Kidney glomerular epithelial cell (primary cell): Measurements from ENCODE around the gene MINDY4.

ENCODE experiments used
- DNase-seq: peaks from one replicate; lab custom pipeline; 2025; lab: John Stamatoyannopoulos, UW

Gene MINDY4

GRCh38 chr7:30852744-30853288, 81.6 kb downstream of the MINDY4 start:
- DNase-seq, result no peak

GRCh38 chr7:30853576-30853975, 82.4 kb downstream of the MINDY4 start:
- no peak for DNase-seq

GRCh38 chr7:30855936-30856335, 84.7 kb downstream of the MINDY4 start:
- DNase-seq, result no peak

- no peak for DNase-seq
Observed at GRCh38 chr7:30858576-30858975, 87.4 kb downstream of the MINDY4 start.

DNA sequence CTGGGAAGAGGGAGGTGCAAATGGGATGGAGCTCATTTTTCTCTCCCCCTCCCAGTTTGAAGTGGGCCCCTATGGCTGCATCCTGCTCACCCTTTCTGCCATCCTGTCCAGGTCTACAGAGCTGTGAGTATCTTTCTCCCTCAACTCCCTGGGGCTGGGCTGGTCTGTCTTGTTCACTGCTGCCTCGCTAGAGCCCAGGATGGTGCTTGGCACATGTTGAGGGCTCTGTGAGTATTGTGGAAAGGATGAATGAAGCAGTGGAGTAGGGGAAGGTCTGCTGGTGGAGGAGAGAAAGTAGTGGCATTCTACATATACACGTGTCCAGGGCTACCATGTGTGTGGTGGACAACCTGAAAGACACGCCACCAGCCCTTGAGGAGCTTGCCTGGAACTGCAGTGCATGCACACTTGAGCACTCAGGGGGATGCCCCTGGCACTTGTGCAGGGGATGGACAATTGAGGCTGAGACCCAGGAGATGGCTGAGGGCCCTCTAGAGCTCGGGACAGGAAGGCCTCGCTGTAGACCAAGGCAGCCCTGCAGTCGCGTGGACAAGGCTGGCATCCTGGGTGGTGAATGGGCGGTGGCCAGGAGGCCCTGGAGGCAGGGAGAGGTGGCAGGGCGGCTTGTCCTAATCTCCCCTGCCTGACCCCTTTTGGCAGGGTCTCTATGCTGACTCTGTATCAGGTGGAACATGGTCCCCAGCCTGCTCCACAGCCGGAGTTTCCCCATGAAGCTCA, 88.2 kb downstream of the MINDY4 start:
- no peak for DNase-seq

DNA sequence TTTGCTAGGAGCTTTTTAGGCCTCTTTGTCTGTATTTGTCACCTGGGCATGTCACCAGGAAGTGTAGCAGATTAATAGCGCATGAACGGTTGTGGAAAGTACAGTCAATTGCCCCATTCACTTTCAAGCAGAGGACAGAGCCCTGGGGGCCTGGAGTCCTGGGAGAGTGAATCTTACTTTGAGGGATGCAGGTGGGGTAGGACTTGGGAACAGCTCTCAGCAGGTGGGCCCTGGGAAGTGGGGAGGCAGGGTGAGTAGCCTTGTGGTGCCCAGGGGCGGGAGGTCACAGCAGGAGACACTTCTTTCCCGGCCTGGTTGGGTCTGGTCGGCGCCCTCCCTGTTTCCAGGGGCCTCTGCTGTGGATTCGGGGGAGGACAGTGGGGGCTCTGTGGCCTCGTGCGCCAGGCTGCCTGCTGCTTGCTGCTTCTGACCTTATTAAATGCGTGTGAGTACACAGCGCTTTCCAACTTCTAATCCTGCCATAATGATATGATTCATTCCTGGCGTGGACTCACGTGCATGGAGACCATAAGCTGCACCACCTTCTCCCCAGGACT, 88.8 kb downstream of the MINDY4 start:
- no peak for DNase-seq

GRCh38 chr7:30861612-30862011, 90.4 kb downstream of the MINDY4 start:
- no peak for DNase-seq

- DNase-seq, result no peak
Observed at GRCh38 chr7:30862995-30863705, 91.9 kb downstream of the MINDY4 start.

- no peak for DNase-seq
Observed at GRCh38 chr7:30863706-30864035, 92.5 kb downstream of the MINDY4 start.

DNA sequence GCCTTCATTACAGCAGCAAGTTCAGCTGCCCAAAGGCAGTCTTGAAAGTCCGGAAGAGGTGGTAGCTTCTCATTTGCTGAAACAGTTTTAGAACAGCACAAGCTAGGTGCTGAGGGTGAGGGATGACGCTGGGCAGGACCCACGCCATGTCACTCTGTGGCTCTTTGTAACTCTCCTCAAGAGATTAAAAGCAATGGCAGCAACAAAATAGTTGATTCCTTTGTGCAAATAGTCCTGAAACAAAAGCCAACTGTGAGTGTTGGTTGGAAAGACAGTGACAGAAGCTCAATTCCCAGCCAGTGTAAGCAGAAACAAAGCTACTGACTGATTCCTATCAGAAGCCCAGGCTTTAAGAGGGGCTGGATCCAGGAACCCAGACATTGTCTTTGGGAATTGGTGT, 92.9 kb downstream of the MINDY4 start:
- no peak for DNase-seq

- DNase-seq, result no peak
Observed at GRCh38 chr7:30865076-30865475, 93.9 kb downstream of the MINDY4 start.

DNA sequence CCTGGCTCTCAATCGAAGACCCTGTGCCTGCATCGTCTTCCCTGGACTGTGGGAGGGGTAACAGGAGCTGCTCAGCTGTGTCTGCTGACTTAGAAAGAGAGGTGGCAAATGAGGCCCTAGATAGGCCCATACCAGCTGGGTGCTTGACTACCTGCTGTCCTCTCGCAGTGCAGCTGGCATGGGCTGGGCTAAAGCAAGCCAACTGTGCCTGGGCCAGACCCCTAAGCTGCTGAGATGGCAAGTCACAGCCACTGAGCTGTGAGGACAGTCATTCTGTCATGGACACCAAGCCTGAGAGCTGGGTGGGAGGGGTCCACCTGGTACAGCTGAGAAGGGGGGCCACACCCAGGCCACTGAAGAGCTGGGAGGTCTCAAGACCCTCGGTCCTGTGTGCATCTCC, 94.6 kb downstream of the MINDY4 start:
- no peak for DNase-seq

DNA sequence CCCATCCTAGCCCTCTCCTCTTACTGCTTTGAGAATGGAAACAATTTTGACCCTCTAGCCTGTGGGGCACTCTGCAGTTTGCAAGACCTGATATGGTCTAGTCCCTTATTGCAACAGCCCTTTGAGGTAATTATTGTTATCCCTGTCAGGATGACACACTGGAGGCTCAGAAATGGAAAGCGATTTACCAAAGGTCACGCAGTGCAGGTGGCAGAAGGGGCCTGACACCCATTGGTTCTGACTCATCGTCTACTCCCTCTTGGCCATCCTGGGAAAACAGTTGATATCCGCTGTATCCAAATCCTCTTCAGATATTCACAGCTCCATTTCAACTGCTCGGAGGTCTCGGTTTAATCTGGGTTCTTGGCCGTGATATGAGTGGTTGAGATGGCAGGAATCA, 95.7 kb downstream of the MINDY4 start:
- DNase-seq, result no peak

GRCh38 chr7:30867483-30867882, 96.3 kb downstream of the MINDY4 start:
- DNase-seq, result no peak

DNA sequence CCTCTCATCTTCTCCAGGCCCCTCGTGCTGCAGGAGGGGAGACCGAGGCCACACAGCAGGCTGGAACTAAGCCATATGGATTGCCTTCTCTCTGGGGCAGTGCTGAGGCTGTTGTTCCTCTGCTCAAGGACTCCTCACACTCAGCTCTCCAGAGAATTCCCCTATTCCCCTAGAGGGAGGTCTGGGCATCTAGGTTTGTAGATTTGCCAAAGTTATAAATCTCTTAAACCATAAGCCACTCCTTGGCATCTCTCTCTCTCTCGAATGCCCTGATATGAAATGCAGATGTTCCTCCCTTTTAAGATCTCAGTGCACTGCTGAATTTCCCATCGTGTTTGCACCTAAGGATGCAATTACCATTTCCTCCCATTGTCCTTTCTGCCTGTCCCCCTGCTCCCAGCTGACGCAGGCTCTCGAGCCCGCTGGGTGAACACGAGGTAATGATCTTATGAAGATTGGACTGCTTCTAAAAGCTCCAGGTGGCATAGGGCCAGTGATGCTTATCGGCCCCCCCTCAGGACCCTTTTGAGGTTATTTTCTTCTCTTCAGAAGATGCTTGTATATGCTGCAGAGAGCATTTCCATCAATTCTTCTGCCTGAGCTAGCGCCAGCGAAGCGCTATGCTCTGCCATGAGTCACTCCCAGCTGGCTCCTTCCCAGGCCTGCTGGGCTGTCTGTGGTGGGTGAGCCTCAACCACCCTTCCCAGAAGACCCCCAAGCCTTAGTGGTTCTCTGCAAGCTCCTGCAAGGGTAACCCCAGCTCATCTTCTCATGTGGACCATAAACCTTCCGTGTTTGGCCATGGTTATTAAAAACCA, 98.8 kb downstream of the MINDY4 start:
- no peak for DNase-seq

GRCh38 chr7:30870821-30871518, 99.8 kb downstream of the MINDY4 start:
- no peak for DNase-seq

DNA sequence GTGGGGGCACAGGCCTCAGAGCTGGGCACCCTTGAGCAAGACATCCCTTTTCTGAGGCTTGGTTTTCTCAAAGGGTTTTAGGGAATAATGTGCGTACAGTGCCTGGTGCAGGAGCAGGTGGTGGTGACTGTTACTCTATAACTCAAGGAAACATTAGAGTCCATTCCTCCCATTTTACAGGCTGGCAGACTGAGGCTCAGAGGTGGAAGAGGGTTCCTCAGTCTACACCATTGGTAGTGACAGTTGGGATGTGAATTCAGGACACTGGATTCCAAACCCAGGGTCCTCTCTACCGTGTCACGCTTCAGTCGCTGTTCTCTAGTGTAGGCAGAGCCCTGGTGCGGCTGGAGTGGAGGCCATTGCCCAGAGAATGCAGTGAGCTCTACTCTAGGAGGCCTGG, 100.4 kb downstream of the MINDY4 start:
- no peak for DNase-seq

GRCh38 chr7:30873207-30873606, 102.0 kb downstream of the MINDY4 start:
- DNase-seq, result no peak

DNA sequence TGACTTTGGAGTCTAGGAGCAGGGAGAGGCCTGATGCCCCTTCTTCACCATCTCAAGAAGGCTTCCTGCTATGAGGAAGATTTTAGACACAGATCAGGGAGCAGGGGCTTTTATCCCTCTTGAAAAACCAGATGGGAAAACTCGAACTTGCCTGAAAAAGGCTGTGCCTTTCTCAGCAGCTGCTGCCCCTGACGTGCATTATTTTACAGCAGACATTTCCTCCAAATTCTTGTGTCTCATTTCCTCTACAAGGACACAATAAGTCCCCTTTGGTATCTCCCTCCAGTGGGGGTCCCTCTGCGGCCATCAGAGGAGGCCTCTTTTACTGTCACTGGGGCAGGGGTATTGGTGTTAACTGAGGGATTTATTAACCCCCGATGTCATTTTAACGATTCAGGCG, 102.4 kb downstream of the MINDY4 start:
- DNase-seq, result no peak

DNA sequence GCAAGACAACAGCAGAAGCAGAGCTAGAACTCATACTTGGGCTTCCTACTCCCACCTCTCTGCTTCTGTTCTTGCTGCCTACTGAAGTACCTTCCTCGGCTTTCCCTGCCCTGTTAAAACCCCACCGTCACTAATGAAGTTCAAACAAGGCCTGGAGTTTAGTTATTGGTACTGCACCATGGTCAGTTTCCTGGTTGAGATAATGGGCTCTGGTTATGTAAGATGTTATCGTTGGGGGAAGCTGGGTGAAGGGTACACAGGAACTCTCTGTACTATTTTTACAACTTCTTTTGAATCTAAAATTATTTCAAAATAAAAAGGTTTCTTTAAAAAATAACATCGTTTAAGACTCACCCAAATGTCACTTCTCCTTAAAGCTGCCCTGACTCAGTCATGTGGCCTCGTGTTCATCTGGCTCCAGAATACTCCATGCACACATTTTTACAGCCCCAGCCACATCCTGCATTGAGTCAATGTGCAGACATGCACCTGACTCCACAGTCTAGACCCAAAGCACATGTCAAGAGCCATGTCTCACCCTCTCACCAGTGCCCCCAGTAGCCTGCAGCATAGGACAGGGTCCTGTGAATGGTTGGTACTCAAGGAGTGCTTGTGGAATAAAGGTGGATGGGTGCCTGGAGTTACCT, 103.6 kb downstream of the MINDY4 start:
- no peak for DNase-seq
